NCI-H460 (cell line): ENCODE measurements around the gene TMEM201. TPM values are rescaled to one million over a fixed set of nuclear protein-coding genes. Genes with fewer than 3 reads are reported as not detected.
A peak's percentile ranks its signal among the peaks of the same experiment; 100 is the strongest.
"Not testable (repeated sequence)": the region's sequence is repeated elsewhere in the genome, so short reads cannot be mapped to it uniquely, and the experiment has no call there.

Experiments used
- DNase-seq: peaks from one replicate; pipeline ENCODE4 v3.0.0-alpha.2; 2016; ENCODE audit warnings: low read depth; ENCODE audit errors: extremely low read depth
- total RNA-seq: library from RNA; depleted of rRNA; stranded (reverse); fragments of >200 nt; shearing (Covaris generic); gene quantifications from 2 replicates; pipeline ENCODE4 v1.2.3, GENCODE V29; 2014

The TMEM201 gene
- total RNA-seq, 1 experiment from 2014 or later = 2.8 TPM

GRCh38 chr1:9615316-9616063, 26.8 kb downstream of the TMEM201 start:
- peak; percentile 32 for DNase-seq

DNA sequence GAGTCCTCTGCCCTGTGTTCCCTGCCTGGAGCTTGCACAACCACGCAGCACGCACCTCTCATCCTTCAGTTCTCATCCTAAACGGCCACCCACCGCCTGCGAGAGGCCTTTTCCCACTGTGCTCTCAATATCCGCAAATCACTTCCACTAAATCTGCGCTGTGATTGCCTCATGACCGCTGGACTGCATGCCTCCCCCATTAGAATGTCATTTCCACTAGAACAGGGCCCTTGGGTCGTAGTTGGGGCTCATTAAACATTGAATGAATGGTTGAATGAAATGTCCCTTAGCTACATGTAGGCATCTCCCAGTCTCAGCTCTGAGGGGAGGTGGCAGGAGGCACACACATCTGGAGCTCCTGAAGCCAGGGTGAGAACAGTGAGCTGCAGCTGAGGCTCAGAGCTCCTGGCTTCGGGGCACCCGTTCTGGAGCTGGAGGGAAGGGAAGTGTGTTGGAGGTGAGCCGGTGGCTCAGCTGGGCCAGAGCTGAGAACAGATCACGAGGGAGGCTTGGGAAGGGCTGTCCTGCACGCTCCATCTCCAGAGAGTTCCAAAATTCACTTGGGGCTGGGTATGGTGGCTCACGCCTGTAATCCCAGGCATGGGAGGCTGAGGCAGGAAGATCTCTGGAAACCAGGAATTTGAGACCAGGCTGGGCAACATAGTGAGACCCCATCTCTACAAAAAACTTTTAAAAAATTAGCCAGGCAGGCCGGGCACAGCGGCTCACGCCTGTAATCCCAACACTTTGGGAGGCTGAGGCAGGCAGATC, 30.4 kb downstream of the TMEM201 start:
- no peak for DNase-seq

DNA sequence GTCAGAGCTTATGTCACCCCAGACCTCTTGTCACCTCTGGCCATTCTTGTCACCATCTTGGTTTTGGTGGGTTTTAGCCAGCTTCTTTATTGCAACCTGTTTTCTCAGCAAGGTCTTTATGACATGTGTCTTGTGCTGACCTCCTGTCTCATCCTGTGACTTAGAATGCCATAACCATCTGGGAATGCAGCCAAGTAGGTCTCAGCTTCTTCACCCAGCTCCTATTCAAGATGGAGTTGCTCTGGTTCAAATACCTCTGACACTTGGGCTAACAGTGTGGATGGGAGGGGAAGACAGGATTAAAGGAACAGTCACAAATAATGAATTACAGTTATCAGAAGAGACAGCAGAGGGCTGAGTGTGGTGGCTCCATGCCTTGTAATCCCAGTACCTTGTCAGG, 32.3 kb downstream of the TMEM201 start:
- no peak for DNase-seq

DNA sequence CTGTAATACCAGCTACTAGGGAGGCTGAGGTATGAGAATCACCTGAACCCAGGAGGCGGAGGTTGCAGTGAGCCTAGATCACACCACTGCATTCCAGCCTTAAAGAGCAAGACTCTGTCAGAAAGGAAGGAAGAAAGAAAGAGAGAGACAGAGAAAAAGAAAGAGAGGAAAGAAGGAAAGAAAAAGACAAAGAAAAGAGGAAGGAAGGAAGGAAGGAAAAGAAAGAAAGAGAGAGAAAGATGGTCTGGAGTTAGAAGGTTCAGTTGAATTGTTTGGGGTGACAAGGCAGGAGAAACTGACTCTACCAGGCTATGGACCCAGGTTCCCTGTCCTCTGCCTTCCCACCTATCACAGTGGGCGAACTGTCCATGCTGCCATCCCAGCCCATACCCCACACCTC, 35.4 kb downstream of the TMEM201 start:
- DNase-seq = no peak

DNA sequence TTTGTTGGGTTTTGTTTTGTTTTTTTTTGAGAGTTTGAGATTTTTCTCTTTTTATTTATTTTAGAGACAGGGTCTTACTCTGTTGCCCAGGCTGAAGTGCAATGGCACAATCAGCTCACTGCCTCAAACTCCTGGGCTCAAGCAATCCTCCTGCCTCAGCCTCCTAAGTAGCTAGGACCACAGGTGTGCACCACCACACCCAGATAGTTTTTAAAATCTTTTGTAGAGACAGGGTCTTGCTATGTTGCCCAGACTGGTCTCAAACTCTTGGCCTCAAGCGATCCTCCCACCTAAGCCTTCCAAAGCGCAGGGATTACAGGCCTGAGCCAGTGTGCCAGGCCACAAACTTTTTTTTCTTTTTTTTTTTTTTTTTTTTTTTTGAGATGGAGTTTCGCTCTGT, 36.3 kb downstream of the TMEM201 start:
- not testable (repeated sequence) for DNase-seq

DNA sequence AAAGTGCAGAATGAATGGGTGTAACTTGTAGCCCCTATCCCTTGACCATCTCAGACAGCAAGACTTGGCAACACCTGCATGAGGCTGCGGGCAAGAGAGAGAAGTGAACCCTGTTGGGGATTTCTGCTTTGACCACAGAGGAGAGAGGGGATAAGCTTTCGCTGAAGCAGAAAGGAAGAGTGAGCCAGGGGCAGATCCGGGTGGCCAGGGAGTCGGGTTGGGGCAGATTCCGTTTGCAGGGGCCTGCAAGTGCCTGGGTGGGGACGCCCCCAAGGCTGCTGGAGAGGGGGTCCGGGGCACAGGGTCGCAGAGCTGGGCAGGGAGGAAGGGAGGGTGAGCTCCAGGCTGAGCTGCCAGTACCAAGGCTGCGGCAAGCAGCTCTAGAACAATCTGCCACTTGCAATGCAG, 37.5 kb downstream of the TMEM201 start:
- DNase-seq = no peak

DNA sequence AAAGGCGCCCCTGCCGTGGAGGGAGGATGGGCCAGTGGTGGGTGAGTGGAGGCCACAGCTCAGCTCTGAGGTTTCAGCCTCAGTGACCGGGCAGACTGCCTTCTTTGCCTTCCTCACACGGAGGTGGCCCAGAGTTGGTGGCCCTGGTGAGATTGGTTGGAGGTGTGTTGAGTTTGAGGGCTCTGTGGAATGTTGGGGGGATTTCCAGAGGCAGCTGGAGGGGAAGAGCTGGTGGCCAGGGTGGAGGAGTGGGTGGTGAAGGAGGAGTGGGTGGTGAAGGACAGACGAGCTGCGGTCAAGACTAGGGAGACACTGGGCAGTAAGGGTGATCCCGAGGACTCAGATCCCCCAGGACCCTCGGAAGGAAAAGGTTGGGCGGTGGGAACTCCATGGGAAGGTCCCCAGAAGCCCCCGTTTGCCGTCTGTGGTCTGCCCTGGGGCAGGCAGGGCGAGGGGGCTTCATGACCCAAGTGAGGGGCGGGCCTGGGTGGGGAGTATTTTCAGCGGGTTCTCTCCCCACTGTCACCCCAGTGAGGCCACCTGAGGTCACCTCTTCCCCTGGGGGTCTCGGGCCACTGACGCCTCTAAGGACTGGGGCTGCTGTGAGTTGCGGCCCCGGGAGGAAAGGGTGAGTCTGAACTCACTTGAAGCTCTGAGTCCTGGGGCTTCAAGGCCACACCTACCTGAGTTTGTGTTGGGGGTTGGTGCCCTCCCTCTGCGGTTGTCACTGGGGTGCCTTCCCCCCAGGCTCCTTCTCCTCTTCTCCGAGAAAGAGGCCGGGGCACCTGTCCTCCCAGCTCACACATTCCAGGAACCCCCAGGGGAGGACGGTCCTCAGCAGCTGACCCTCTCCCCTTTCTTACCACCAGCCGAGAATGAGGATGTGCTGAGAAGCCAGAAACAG, 40.1 kb downstream of the TMEM201 start:
- no peak for DNase-seq

DNA sequence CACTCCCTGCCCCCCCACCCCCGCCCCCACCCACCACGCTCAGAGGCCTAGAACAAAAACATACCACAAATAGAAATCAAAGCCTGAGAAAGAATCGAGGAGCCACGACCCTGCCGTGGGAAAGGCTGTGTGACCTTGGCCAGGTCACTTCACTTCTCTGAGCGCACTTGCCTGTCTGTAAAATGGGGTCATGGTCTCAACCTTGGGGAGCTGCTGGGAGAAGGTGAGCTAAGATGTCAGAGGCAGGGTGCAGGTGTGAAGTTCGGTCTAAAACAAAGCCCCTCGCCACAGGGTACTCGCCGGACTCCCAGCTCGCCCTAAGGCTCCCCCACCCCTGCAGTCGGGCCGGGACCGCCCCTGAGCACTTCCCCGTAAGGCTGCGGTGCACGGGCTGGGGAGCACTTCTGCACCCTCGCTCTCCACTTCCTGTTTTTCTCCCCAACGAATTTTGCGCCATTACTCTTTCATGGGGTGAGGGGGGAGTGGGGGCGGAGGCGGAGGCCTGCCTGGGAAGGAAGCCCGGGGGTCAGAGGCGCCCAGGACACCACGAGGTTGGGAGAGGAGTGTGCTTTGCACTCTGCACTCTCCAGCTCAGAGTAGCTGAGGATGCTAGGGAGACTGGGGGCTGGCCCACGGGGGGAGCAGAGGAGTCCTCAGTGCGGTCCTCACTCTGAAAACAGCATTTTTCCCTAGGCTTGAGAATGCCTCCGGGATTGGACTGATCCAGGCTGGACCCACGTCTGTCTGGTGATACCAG, 40.9 kb downstream of the TMEM201 start:
- DNase-seq = no peak

DNA sequence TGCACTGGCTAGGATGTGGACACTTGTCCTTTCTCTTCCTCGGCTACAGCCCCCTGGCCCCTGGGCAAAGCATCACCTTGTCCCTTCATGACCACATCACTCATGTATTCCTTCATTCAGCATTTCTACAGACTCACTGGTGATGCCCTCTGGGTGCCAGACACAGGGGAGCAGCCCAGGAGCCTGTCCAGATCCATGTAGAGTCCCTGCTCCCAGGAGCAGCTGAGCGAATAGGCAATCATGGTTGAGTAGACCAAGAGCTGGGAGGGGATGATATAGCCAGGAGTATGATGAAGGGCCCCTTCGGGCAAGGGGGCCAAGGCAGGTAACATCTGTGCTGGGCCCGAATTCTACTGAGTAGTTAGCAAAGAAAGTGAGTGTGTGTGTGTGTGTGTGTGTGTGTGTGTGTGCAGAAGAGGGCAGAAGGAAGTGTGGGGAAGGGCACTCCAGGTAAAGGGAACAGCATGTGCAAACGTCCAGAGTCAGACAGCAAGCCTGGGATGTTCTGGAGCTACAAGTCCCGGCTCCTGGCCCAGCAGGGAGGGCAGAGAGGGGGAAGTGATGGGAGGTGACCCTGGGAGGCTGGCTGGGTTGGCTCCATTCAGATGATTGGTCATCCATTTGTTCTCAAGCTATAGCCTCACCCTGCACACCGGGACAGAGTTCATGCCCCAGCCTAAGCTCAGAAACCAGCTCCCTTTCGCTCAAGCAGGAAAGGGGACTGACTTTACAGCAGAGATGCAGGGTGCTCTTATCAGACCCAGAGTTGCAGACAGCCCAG, 41.8 kb downstream of the TMEM201 start:
- no peak for DNase-seq

DNA sequence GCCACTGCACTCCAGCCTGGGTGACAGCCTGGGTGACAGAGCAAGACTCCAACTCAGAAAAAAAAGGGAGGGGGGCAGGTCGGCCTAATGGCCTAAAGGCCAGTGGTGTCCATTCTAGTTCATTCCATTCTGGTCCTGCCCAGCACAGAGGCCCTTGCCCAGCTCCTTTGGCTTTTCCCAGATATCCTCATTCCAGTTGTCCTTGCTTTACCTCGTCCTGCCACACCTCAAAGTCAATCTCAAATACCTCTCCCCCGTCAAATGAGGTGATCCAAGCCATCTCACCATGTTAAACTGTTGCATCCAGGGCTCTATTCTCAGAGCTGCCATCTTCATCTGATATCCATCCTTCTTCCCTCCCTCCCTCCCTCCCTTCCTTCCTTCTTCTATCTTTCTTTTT, 42.9 kb downstream of the TMEM201 start:
- no peak for DNase-seq

DNA sequence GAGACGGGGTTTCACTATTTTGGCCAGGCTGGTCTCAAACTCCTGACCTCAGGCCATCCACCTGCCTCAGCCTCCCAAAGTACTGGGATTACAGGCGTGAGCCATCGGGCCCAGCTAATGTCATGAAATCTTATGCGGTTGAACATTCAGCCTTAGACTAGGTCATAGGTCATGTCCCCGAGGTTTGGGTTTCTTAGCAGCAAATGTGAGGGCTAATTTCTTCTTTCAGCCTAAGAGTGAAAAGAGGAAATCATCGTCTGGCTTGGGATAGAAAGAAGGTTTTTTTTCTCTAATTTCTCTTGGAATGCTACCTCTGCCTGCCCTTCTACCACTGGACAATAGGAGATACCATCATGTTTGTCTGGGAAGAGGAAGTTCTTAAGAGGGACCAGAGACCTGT, 44.8 kb downstream of the TMEM201 start:
- no peak for DNase-seq

- DNase-seq = no peak
Observed at GRCh38 chr1:9634582-9634981, 45.9 kb downstream of the TMEM201 start.

DNA sequence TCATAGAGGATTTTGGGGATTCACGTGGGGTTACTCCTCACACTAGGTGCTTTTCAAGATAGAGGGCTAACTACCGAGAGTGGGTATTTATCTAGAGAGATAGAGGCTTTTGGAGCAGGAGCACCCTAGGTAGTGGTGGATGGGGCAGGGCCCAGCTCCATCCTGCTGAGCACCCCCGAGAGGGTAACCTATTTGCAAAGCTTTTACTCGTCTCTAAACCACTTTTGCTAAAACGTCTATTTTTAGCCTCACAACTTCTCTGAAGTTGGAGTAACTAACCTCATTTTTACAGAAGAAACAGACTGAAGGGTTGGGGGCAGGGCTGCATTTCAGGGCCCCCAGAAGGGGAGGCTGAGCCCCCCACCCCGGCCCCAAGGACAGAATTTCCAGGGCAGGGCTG, 50.5 kb downstream of the TMEM201 start:
- DNase-seq = no peak

- no peak for DNase-seq
Observed at GRCh38 chr1:9643351-9644256, 54.9 kb downstream of the TMEM201 start.

- DNase-seq = no peak
Observed at GRCh38 chr1:9646037-9646436, 57.3 kb downstream of the TMEM201 start.

GRCh38 chr1:9648171-9648570, 59.5 kb downstream of the TMEM201 start:
- no peak for DNase-seq

DNA sequence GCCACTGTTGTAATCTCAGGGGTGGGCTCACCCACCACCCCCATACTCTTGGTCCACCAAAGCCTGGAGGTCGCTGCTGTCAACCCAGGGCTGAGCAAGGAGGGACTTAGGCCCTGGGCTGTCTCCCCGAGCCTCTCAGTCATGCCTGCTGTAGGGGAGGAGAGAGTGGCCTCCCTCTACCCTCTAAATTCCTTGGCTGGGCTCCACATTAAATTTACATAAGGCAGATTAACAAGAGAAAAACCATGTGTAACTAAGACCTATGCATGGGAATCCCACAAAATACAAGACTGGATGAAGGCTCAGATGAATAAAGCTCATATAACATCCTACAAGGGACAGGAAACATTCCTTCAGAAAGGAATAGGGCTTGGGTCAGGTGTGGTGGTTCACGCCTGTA, 61.1 kb downstream of the TMEM201 start:
- no peak for DNase-seq

DNA sequence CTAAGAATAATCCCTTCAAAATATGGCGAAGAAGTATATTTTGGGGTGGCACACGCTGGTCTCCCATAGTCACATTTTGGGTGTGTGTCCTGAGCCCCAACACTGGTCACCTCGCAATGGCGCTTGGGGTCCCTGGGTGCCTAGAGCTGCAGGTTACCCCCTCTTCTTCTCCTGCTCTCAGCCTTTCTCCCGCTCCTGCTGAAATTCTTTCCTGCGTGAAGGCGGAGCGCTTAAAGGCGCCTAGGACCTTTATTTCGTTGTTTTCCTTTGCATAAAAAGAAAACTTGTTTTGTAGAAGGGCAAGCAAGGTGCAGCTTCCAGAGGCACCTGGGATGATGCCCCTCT, 62.5 kb downstream of the TMEM201 start:
- DNase-seq = no peak
